Neuron (in vitro differentiated cells): ENCODE results near the gene FCHSD2.
"Not testable (repeated sequence)": the region's sequence is repeated elsewhere in the genome, so short reads cannot be mapped to it uniquely, and the experiment has no call there.

Source experiments
- H2AFZ ChIP-seq: one replicate; pipeline ENCODE4 v1.6.1; 2013; ENCODE audit warnings: low read depth, mild to moderate bottlenecking, inconsistent platforms, low read length, moderate library complexity
- H3K27me3 ChIP-seq: one replicate; pipeline ENCODE4 v1.6.1; 2013; ENCODE audit warnings: low read length; ENCODE audit not compliant: insufficient read depth
- H3K36me3 ChIP-seq: one replicate; pipeline ENCODE4 v1.6.1; 2013; ENCODE audit warnings: low read length; ENCODE audit not compliant: insufficient read depth
- H3K4me1 ChIP-seq: one replicate; pipeline ENCODE4 v1.6.1; 2013; ENCODE audit warnings: low read length; ENCODE audit not compliant: insufficient read depth
- H3K4me3 ChIP-seq: 2 replicates; pipeline ENCODE4 v1.5.1; 2013; ENCODE audit warnings: mild to moderate bottlenecking, low read length, moderate library complexity
- H3K9me3 ChIP-seq: one replicate; pipeline ENCODE4 v1.6.1; 2013; ENCODE audit warnings: low read length

FCHSD2 gene

GRCh38 chr11:72812604-72812966 lies 329.5 kb downstream of the FCHSD2 start:
- peaks cover 2% of the 10 kb centered on the region for H3K36me3 ChIP-seq
- peaks cover 19% of the 10 kb centered on the region for H3K4me1 ChIP-seq
- H3K27me3 ChIP-seq = no peaks in the 10 kb centered on the region
- no peak overlapping the region for H2AFZ ChIP-seq
- H3K4me3 ChIP-seq = peak overlapping the region; percentile 84
- no peaks in the 10 kb centered on the region for H3K9me3 ChIP-seq

- H3K4me3 ChIP-seq, H3K27me3 ChIP-seq, H3K36me3 ChIP-seq, H3K9me3 ChIP-seq, H2AFZ ChIP-seq: not testable (repeated sequence)
- peaks cover 19% of the 10 kb centered on the region for H3K4me1 ChIP-seq
Measured at GRCh38 chr11:72811686-72812085, 330.4 kb downstream of the FCHSD2 start.

DNA sequence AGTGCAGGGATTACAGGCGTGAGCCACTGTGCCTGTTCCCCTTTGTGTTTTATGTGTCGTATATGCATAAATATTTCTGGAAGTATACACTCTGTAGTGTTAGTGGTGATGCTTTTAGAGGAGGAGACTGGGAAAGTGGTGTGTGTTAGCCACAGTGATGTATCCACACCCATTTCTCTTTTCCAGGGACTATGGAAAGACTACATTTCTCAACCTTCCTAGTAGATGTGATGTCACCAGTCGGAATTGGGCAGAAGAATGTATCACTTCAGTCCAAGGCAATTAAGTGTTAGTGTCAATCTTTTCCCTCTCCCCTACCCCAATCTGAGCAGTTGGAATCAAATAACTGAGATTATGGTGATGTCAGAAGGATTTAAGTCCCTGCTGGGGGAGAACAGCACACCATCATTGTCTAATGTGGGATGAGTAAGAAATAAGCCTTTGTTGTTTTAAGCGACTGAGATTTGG lies 333.8 kb downstream of the FCHSD2 start:
- H3K4me1 ChIP-seq = peaks cover 10% of the 10 kb centered on the region
- H3K36me3 ChIP-seq = peaks cover 2% of the 10 kb centered on the region
- H3K9me3 ChIP-seq = no peaks in the 10 kb centered on the region
- H2AFZ ChIP-seq = no peak overlapping the region
- H3K27me3 ChIP-seq = no peaks in the 10 kb centered on the region
- H3K4me3 ChIP-seq = no peak overlapping the region

GRCh38 chr11:72807792-72808191 lies 334.3 kb downstream of the FCHSD2 start:
- H2AFZ ChIP-seq = no peak overlapping the region
- peaks cover 2% of the 10 kb centered on the region for H3K36me3 ChIP-seq
- no peaks in the 10 kb centered on the region for H3K9me3 ChIP-seq
- H3K4me1 ChIP-seq = peaks cover 4% of the 10 kb centered on the region
- H3K27me3 ChIP-seq = no peaks in the 10 kb centered on the region
- no peak overlapping the region for H3K4me3 ChIP-seq

DNA sequence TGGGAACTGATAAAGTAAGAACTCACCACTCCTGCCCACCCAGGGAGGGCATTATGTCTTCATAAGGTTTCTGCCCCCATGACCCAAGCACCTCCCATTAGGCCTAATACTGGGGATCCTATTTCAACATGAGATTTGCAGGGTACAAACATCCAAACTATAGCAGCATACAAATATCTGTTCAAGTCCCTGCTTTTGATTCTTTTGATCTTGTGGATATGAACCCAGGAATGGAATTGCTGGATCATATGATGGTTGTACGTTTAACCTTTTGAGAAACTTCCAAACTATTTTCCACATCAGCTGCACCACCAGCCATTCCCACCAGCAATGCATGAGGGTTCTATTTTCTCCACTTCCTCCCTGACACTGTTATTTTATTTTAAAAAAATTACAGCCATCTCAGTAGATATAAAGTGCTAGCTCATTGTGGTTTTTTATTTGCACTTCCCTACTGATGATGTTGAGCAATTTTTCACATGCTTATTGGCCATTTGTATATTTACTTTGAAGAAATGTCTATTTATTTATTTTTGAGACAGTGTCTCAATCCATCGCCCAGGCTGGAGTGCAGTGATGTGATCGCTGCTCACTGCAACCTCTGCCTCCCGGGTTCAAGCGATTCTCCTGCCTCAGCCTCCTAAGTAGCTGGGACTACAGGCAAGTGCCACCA lies 335.0 kb downstream of the FCHSD2 start:
- Histone ChIP-seq H3K27me3 (no peaks in the 10 kb centered on the region), H3K9me3 (no peaks in the 10 kb centered on the region), H3K36me3 (peaks cover 2% of the 10 kb centered on the region), H3K4me3 (no peak overlapping the region), H3K4me1 (no peaks in the 10 kb centered on the region), H2AFZ (no peak overlapping the region)

DNA sequence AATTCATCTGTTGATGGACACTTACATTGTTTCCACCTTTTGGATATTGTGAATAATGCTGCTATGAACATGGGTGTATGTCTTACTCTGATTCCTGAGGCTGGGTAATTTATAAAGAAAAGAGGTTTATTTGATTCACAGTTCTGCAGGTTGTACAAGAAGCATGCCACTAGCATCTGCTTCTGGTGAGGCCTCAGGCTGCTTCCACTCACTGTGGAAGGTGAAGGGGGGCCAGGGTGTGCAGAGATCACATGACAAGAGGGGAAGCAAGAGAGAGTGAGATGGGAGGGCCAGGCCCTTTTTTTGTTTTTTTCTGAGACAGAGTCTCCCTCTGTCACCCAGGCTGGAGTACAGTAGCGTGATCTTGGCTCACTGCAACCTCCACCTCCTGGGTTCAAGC lies 335.7 kb downstream of the FCHSD2 start:
- not testable (repeated sequence) for H3K9me3 ChIP-seq, H3K4me1 ChIP-seq, H2AFZ ChIP-seq, H3K36me3 ChIP-seq, H3K27me3 ChIP-seq, H3K4me3 ChIP-seq

DNA sequence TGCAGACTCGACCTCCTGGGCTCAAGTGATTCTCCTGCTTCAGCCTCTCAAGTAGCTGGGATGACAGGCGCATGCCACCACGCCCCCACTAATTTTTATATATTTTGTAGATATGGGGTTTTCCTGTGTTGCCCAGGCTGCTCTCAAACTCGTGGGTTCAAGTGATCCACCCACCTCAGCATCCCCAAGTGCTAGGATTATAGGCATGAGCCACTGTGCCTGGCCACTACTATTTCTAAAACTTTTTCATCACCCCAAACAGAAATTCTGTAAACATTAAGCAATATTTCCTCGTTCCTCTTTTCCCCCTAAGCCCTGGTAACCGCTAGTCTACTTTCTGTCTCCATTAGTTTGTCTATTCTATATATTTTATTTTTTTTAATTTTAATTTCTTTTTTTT lies 336.9 kb downstream of the FCHSD2 start:
- Histone ChIP-seq H3K9me3 (no peaks in the 10 kb centered on the region), H3K4me3 (no peak overlapping the region)

GRCh38 chr11:72802822-72803221 lies 339.3 kb downstream of the FCHSD2 start:
- H3K4me1 ChIP-seq = no peaks in the 10 kb centered on the region
- no peaks in the 10 kb centered on the region for H3K36me3 ChIP-seq
- no peaks in the 10 kb centered on the region for H3K9me3 ChIP-seq
- H3K4me3 ChIP-seq = no peak overlapping the region
- no peak overlapping the region for H2AFZ ChIP-seq
- H3K27me3 ChIP-seq = no peaks in the 10 kb centered on the region

More for the DNA sequence above, 336.9 kb downstream of the FCHSD2 start:
- H3K27me3 ChIP-seq = no peaks in the 10 kb centered on the region
- no peaks in the 10 kb centered on the region for H3K4me1 ChIP-seq
- H3K36me3 ChIP-seq = peaks cover 2% of the 10 kb centered on the region
- H2AFZ ChIP-seq = no peak overlapping the region

GRCh38 chr11:72799441-72799840 lies 342.7 kb downstream of the FCHSD2 start:
- peaks cover 4% of the 10 kb centered on the region for H3K4me1 ChIP-seq
- no peaks in the 10 kb centered on the region for H3K27me3 ChIP-seq
- no peaks in the 10 kb centered on the region for H3K36me3 ChIP-seq
- no peak overlapping the region for H2AFZ ChIP-seq
- H3K4me3 ChIP-seq = no peak overlapping the region
- H3K9me3 ChIP-seq = no peaks in the 10 kb centered on the region

DNA sequence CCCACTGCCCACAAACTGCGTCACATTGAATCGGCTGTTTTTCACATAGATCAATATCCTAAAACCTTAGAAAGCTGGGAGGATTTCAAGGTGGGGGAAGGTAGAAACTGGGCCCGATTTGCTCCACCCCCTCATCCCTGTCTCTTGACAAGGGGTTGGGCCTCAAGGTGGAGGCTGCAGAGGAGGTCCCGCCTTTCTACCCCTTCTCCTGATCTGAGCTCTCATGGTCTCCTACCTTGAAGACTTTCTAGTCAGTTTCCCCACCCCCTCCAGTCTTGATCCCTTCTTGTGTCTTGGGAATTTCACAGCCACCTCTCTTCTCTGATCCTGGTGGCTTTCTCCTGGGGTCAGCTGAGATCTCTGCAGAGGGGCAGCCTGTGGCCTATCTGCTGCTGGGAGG lies 343.8 kb downstream of the FCHSD2 start:
- H2AFZ ChIP-seq = no peak overlapping the region
- peaks cover 7% of the 10 kb centered on the region for H3K4me1 ChIP-seq
- H3K4me3 ChIP-seq = no peak overlapping the region
- H3K9me3 ChIP-seq = no peaks in the 10 kb centered on the region
- no peaks in the 10 kb centered on the region for H3K36me3 ChIP-seq
- no peaks in the 10 kb centered on the region for H3K27me3 ChIP-seq

DNA sequence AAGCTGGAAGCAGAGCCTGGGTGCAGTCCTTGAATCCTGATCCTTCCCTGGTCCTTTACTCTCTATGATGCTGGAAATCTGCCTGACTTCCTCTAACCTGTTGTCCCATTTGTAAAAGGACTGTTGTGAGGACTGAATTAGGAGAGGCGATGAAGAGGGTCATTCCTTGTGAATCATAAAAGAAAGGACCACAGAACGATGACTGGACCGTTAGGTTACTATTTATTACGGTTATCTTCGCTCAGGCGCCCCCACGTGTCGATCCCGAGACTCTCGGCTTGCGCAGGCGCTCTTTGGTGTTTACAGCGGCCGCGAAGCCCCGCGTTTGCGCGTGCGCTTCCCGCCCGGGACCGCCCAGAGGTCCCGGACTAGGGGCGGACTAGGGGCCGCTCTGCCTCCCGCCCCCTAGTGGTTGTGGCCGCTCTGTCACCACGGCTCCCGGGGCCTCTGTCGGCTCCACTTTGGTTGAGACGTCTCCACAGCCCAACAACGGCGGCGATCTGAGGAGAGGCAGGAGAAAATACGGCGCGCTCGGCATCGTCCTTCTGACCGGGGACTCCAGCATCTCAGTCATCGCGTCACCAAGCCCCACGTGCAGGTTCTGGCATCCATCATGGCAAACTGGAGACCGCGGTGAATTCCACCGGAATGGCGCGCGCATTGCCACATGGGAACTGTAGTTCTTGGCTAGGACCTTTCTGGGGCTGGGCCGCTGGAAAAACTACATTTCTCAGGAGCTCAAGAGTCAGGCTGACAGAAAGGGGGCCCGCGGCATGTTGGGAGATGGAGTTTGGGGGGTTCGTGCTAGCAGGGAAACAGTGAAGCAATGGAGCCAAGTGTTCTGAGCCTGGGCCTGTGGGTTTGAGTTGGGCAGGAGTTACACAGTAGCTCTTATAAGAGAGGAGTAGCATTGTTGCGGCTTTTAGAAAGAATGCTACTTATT lies 348.4 kb downstream of the FCHSD2 start, which contains the start of gene STARD10:
STARD10 (minus strand) TSS at position 623 of the 943 bp plus-strand sequence. CDS start 12,866 bp downstream, outside the sequence.
- H3K4me3 ChIP-seq = peak within 1 kb of the TSS; percentile 69
- H2AFZ ChIP-seq = peak within 1 kb of the TSS; percentile 79
- H3K36me3 ChIP-seq = no peaks in the 10 kb centered on the region
- no peaks in the 10 kb centered on the region for H3K9me3 ChIP-seq
- H3K27me3 ChIP-seq = no peaks in the 10 kb centered on the region
- peaks cover 13% of the 10 kb centered on the region for H3K4me1 ChIP-seq

- peak overlapping the region; percentile 79 for H2AFZ ChIP-seq
- H3K36me3 ChIP-seq = no peaks in the 10 kb centered on the region
- H3K27me3 ChIP-seq = no peaks in the 10 kb centered on the region
- peaks cover 13% of the 10 kb centered on the region for H3K4me1 ChIP-seq
- H3K4me3 ChIP-seq = peak overlapping the region; percentile 69
- H3K9me3 ChIP-seq = no peaks in the 10 kb centered on the region
Measured at GRCh38 chr11:72793076-72793424, 349.1 kb downstream of the FCHSD2 start.

DNA sequence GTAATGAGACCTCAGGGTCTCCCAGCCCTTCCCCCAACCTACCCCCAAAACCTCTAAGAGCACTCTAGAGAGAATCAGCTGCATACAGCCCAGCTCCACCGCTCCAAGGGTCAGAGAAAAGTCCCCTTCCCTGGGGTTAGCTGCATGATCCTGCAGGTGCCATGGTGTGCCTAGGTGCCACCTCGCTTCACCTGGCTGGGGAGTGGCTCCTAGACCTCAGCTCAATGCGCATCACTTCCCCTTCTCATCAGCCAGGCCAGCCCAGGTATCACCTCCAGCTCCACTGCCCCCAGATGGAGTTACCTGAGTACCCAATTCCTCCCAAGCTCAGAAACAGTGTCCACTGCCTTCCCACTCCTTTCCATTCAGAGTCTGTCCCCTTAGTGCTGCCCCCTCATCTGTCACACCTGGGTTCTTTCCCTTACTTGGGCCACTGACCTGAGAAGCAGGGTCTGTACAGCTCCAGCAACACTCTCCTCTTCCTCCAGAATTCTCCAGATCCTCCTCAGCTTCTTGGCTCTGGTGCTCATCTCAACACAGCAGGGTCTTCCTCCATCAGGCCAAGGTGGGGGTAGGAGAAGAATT lies 349.6 kb downstream of the FCHSD2 start:
- H2AFZ ChIP-seq = peak overlapping the region; percentile 79
- peaks cover 13% of the 10 kb centered on the region for H3K4me1 ChIP-seq
- H3K9me3 ChIP-seq = no peaks in the 10 kb centered on the region
- H3K36me3 ChIP-seq = no peaks in the 10 kb centered on the region
- H3K27me3 ChIP-seq = no peaks in the 10 kb centered on the region
- peak overlapping the region; percentile 69 for H3K4me3 ChIP-seq
